ENCODE measurements around the gene ADAMTS9. TPM values are rescaled to one million over a fixed set of nuclear protein-coding genes. Genes with fewer than 3 reads are reported as not detected.

The ADAMTS9 gene
- polyA plus RNA-seq, 12 donors, result 58.0 to 123 (median 91.2) TPM; not detected in 1

- no peak for DNase-seq
These were observed 29.8 kb downstream of the ADAMTS9 start for GRCh38 chr3:64658001-64658400.

DNA sequence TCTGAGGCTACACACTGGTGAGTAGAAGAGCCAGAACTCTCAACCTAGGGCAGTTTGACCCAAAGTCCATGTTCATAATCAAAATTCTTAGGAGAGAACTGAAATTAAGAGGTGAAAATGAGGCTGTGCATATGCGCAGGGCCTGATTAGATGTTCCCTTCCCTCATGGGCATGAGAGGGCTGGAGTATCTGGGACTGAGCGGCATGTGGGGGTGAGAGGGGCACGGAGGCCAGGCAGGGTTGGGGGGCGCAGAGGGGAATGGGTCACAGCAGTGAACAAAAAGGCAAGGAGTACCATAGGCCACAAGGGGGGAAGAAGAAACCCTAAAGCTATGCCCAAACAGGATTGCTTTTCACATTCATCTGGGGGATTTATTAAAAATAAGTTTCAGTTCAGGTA is 31.3 kb downstream of the ADAMTS9 start:
- DNase-seq, result no peak

GRCh38 chr3:64655160-64655559 is 32.6 kb downstream of the ADAMTS9 start:
- DNase-seq, result no peak

- DNase-seq, result no peak
These were observed 33.8 kb downstream of the ADAMTS9 start for GRCh38 chr3:64654013-64654412.

GRCh38 chr3:64653101-64653500 is 34.7 kb downstream of the ADAMTS9 start:
- no peak for DNase-seq

GRCh38 chr3:64651741-64652241 is 36.0 kb downstream of the ADAMTS9 start:
- peak; percentile 37 for DNase-seq

DNA sequence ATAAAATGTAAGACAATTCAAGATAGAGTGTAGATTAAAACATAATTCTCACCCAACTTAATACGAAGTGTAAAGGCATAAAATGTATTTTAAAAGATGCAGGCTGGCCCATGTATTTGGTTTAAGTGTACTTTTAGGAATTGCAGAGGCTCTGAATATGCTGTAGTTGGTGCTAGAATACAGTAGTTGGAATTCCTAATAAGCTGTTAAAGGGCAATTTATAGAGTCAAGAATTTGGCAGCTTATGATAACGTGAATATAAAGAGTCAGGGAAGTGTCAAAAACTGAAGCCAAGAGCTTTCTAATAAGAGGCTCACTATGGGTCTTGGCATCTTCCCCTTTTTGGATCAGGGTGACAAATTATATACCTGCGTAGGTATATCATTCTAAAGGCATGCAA is 36.5 kb downstream of the ADAMTS9 start:
- DNase-seq, result no peak

DNA sequence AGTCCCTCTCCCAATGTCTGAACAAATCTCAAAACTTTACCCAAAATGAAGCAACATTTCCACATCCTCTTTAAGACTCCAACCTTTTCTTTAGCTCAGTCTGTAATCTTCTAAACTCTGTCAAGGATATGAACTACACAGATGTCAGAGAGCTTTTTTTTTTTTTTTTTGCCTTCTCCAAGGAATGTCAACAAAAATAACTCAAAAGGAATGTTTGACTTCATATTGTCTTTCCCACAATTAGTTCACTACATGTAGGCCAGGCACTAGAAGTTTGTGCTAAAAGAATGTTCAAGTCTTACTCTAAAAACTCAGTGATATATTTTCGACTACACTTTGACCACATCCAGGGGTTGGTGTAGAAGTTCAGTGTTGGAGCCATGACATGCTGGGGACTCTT is 37.1 kb downstream of the ADAMTS9 start:
- DNase-seq, result no peak

GRCh38 chr3:64650096-64650622 is 37.6 kb downstream of the ADAMTS9 start:
- no peak for DNase-seq

DNA sequence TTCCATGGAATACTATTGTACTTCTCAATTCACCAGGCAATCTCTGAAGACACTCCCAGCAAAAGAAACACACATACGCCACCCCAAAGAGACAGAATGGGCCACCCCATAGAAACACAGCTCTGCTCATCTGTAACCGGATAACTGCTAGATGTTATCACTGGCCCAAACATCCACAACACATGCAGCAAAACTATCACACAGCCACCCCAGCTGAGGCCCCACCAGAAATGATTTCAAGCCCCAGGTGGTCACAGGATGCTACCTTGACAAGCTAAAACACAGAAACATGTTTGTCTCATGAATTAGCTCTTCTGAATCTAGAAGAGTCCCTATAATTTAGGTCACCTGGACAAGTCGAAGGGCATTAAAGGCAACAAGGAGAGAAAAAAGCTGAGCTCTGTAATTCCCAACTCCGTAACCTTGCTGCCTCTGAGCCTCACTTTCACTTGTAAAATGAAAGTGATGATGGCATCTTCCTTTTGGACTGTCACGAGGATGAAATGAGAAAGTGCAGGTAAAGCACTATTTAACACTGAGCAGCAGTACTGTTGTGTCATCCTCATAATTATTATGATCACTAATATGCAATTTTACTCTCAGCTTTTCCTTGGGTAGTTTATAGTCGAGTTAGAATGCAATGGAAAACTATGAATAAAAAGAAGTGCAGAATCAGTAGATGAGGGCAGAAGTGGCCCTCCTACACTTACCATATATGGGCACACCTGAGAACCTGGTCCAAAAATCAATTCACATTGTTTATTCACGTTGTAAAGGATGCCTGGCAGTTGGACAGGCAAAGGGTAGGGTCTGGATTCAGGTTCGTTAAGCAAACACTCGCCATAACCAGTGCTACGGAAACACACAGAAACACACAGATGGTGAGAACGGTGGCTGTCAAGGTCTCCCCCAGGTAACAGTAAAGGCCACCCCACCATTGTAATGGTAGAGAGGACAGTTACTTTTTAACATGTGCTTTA is 38.6 kb downstream of the ADAMTS9 start:
- DNase-seq, result no peak

DNA sequence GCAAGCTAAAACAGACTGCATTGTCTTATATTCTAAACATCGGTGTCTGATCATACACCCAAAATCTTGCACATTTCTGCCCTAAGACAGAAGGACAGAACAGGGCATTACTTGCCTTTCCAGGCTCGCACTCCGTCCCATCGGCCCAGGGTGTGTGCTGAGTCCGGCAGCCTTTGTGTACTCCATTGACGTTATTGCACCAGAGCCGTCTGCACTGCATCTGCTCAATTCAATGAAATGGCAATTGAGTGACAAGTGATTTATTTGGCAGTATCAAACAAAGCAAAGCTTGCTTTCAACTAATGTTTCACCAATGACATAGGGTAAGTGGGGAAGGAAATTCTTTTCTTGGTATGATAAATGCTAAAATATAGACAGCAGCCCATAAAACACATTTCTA is 40.0 kb downstream of the ADAMTS9 start:
- no peak for DNase-seq

GRCh38 chr3:64645243-64645642 is 42.6 kb downstream of the ADAMTS9 start:
- DNase-seq, result no peak

DNA sequence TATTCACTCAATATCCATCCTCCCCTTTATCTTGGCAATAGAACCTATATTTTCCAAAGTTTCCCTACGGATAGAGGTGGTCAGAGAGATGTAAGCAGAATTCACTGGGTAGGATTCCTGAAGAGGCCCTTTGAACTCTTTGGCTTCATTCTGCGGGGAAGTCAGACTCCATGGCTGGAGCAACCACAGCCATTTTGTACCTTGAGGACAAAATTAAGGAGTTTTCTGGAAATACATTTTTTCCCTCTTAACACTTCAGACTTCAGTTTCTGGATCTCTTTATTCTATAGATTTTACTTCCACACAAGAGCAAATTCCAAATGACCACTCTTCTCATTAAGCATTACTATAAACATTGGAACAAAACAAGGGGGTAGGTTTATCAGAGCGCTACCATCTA is 43.3 kb downstream of the ADAMTS9 start:
- no peak for DNase-seq

DNA sequence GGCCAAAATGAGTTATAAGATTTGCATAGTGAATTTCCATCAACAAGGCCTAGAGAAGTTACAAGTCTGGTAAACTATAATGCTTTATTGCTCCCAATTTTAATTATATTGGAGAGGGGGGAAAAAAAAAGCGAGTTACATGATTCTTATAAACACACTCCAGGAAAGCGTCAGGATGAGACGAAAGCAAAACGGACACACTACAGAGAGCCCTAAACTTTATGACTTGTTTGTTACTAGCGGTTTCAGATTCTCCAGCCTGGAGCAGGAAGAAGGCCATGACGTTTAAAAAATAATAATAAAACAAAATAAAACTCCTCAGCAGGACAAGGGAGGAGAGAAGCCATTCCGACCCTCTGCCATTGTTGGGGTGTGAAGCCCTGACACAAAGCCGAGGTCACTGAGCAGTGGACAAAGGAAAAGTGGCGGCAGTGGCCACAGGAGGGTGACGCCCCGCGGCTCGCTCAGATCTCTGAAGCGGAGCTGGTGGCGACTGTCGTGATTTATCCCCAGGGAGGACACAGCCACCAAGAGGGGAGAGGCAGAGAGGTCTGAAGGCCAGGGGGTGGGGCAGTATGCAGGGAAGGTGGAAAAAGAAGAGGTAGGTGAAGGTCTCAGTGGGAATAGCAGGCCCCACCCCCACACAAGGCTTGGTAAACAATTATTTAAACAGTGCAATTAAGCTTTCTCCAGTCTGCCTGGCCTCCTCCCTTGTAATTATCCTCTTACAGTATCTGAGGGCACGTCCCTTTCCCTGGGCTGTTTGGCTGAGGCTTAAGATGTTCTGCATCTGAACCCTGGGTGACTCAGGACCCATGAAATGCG is 45.3 kb downstream of the ADAMTS9 start:
- DNase-seq, result no peak

DNA sequence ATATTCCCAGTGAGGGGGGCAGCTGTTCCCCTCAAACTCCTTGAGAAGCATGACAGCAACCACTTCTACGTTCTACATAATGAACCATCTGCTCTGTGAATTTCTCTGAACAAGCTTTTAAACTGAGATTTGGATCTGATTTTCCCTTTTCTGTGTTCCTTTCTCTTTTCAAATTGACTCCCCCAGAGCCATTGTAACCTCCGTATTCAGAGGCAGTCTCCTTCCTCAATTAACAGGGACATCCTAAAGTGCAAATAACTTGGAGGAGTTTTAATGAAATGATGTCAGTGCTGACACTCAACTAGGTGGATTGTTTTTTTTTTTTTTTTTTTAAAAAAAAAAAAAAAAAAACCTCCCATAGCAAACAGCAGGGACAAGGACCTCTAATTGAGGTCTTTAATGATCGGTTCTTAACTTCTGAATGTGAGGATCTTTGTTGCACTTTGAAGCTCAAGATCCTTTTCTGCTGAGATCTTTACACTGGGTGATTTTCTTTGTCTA is 48.8 kb downstream of the ADAMTS9 start:
- no peak for DNase-seq

GRCh38 chr3:64638511-64638910 is 49.3 kb downstream of the ADAMTS9 start:
- DNase-seq, result no peak

GRCh38 chr3:64634417-64634816 is 53.4 kb downstream of the ADAMTS9 start:
- DNase-seq, result peak; percentile 66

DNA sequence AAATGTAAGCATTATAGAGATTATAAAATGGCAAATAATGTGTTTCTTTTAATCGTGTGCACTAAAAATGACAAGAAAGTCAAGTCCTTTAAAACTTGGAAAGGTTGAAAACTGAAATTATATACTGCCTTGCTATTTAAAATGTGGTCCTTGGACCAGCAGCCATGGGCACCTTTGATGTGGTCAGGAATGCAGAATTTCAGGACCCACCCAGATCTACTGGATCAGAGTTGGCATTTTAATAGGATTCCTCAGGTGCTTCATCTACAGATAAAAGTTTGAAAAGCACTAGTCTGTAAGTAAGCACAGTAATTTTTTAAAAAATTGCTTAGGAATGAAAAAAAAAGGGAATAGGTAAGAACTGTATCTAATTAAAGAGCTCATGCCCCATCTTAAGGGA is 55.8 kb downstream of the ADAMTS9 start:
- no peak for DNase-seq

- no peak for DNase-seq
These were observed 60.1 kb downstream of the ADAMTS9 start for GRCh38 chr3:64627471-64628321.

DNA sequence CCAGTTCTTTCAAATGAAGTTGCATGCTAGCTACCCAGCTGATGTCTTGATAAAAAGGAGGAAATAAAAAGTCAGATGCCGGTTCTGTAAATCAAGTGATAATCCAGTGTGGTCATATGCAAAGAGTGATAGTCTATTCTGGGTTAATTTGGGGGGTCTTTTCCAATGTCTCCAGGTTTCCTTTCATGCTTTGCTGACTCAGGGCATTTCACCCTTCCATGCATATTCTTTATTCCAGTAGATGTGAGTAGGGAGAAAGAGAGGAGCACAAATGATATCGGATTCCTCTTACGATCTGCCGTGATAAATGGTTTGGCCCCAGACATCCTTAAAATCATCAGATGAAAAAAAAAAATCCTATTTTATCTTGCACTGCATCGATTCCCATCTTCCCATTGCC is 60.8 kb downstream of the ADAMTS9 start:
- DNase-seq, result no peak

- no peak for DNase-seq
These were observed 62.4 kb downstream of the ADAMTS9 start for GRCh38 chr3:64625381-64625780.
